GM18858 (cell line): ENCODE results near the gene GADL1.
A peak's percentile ranks its signal among the peaks of the same experiment; 100 is the strongest.

ENCODE experiments used
- ATAC-seq: cut with Tn5 transposase; IDR thresholded peaks from one replicate; pipeline ENCODE4 v1.9.1; 2021; ENCODE audit not compliant: unreplicated experiment

GADL1 gene

DNA sequence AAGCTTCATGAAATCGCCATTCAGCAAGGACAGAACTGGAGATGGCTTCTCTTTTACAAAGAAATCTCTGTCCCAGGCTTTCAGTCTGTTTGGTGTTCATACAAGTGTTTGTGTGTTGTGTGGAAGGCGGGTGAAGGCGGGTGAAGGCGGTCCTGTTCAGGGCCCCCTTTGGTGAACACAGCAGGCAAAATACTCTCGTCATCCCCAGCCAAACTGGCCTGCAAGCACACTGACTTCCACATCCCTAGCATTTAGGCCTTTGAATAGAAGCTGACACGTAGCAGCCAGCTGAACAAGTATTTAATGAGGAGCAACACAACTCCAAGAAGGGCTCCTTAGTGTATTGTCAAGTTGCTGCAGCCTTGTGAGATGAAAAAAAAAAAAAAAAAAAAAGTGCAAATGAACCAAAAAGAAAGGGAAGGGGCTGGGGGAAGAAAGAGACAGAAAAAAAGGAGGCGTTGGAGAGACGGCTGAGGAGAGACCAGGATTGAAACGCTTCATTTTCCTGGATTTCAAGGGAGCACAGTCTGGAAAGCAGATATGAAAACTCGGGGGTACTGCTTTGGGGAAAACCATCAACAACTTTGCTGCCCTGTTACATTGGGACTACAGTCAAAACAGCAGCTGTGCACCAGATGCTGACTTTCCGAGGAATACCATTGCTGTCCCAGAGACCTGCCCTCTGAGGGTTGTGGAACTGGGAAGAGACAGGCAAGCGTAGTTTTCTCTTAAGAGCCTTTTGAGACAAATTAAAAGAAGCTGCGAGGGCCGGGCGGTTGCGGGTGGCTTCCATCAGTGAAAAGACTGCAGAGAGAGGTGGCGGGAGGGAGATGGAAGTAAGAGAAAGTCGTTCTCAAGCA, 213.4 kb downstream of the GADL1 start:
- ATAC-seq = no peak

DNA sequence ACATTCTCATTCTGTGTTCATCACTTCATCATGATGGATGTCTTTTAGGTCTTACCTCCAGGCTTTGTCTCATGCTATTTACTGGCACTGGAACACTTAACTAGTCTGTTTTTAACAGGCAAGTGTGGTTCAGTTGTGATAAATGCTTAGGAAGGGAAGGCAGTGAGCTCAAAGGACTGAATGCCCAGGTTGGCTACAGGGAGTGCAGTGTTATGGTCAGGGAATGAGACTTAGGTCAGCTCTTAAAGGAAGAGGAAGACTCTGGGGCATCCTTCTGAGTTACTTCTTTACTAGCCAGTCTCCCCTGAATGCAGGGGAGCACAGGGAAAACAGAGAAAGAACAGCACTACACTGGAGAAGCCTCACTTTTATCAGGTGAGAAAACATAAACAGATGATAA, 215.4 kb downstream of the GADL1 start:
- ATAC-seq = no peak

DNA sequence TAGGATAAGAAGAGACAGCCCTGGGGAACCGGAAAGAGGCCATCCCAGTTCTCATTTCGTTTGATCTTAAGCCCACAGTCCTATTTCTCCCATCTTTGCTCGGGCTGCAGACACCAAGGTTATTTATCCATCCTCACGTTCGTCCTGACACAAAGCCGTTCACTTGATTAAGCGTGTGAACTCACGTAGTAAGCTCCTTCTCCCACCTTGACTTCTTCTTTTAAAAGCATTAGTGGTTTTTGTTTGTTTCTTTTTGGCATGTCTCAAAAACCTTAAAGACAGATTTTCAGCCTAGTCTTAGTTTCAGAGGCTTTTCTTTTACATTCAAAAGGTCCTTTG, 217.1 kb downstream of the GADL1 start:
- ATAC-seq = no peak

DNA sequence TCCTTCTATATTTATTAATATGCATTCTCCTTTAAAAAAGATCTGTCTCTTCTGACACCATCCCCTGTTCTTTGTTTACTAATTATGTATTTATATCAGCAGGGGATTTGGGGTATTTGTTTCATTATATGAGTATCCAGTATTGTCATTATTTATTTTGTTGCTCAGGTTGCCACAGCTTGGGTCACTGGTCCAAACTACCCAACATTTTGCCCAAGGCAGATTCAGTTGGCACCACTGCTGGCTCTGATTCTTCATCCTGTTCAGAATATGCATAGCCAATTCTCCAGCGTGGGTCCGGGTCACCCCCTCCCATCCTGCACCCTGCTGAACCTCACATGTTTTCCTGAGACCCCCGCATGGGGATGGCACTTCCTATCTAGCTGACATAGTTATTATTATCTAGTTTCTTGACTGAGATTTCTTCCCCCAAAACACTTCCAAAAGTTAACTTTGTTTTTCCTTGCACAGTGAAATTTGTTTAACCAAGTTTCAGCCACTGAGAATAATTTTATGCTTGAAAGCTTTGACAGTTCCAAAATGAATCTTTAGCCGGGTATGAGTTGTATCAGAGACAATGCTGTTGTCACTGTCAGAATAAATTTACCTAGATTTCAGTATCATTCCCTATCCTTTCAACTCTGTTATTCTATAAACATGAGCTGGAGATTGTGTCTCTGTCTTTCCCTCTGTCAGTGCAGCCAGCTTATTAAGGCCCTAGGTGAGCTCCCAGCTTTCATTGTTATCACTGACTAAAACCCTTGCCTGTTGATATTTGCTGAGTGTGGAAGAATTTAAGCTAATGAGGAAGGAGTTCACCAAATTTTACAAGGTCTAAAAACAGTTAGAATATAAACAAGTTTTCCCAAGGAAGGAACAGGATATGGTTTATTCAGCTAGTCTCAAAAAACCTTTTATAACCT, 217.8 kb downstream of the GADL1 start:
- peak; percentile 42 for ATAC-seq
